SK-N-SH (cell line): ENCODE results near the gene LTBP2. TPM values are rescaled to one million over a fixed set of nuclear protein-coding genes. Genes with fewer than 3 reads are reported as not detected.

ENCODE experiments used
- CTCF ChIA-PET: fragments of 300-600, 350-600 bp; formaldehyde crosslinking; extraction: SDS; loops from one replicate; lab custom pipeline; 2021; lab: Yijun Ruan, JAX
- POLR2A ChIA-PET: fragments of 350-600 bp; sonication (Branson Sonifier 250); formaldehyde crosslinking; extraction: SDS; loops from one replicate; lab custom pipeline; 2020; ENCODE audit warnings: antibody characterized with exemption, inconsistent platforms; lab: Yijun Ruan, JAX
- DNase-seq: peaks from one replicate; pipeline ENCODE4 v3.0.0; 2012
- H2AFZ ChIP-seq: fragments of 200-600 bp; sonication (generic); 2 replicates; pipeline ENCODE4 v1.8.1; 2016; ENCODE audit warnings: antibody characterized with exemption, mild to moderate bottlenecking, low read depth
- H3F3A ChIP-seq: fragments of 200-600 bp; sonication (generic); replicated peaks from 2 replicates; pipeline ENCODE3; 2016; ENCODE audit warnings: antibody characterized with exemption, mild to moderate bottlenecking; ENCODE audit not compliant: insufficient read depth
- H3K27ac ChIP-seq, 2 experiments: fragments of 200-500 bp in 1 of 2; fragments of 200-600 bp in 1 of 2; sonication (Bioruptor generic) in 1 of 2; sonication (generic), shearing (Covaris generic) in 1 of 2; 2 replicates each; pipeline versions ENCODE4 v1.5.1 to v1.6.1; 2014 to 2016; ENCODE audit warnings: low read depth in 2 of 2, inconsistent platforms in 1 of 2, low read length in 1 of 2, mild to moderate bottlenecking in 1 of 2, mixed read lengths in 1 of 2
- H3K27me3 ChIP-seq: fragments of 200-600 bp; sonication (generic), shearing (Covaris generic); 2 replicates; pipeline ENCODE4 v1.6.1; 2016; ENCODE audit warnings: mixed run types; ENCODE audit not compliant: insufficient read depth
- H3K36me3 ChIP-seq, 2 experiments: fragments of 200-500 bp in 1 of 2; fragments of 200-600 bp in 1 of 2; sonication (Bioruptor generic) in 1 of 2; sonication (generic) in 1 of 2; replicated peaks in 1 of 2; 2 replicates each; pipeline versions ENCODE3 to v1.5.1; 2014 to 2016; ENCODE audit warnings: low read length in 1 of 2, mild to moderate bottlenecking in 1 of 2; ENCODE audit not compliant: insufficient read depth in 2 of 2, control insufficient read depth in 1 of 2
- H3K4me1 ChIP-seq, 2 experiments: fragments of 200-500 bp in 1 of 2; fragments of 200-600 bp in 1 of 2; sonication (Bioruptor generic) in 1 of 2; sonication (generic), shearing (Covaris generic) in 1 of 2; 2 replicates each; pipeline versions ENCODE4 v1.5.1 to v1.6.1; 2014 to 2016; ENCODE audit warnings: low read depth in 1 of 2, low read length in 1 of 2, mixed run types in 1 of 2; ENCODE audit not compliant: insufficient read depth in 2 of 2, control insufficient read depth in 1 of 2
- H3K4me2 ChIP-seq: fragments of 200-600 bp; sonication (generic), shearing (Covaris generic); 2 replicates; pipeline ENCODE4 v1.6.1; 2017; ENCODE audit warnings: mixed run types
- H3K4me3 ChIP-seq, 2 experiments: fragments of 200-500 bp in 1 of 2; fragments of 200-600 bp in 1 of 2; sonication (Bioruptor generic) in 1 of 2; sonication (generic), shearing (Covaris generic) in 1 of 2; 2 replicates each; pipeline versions ENCODE4 v1.5.1 to v1.8.1; 2014 to 2016; ENCODE audit warnings: low read depth in 2 of 2, inconsistent platforms in 1 of 2, low read length in 1 of 2, mild to moderate bottlenecking in 1 of 2, mixed read lengths in 1 of 2, moderate library complexity in 1 of 2
- H3K79me2 ChIP-seq: fragments of 200-600 bp; sonication (generic); 2 replicates; pipeline ENCODE4 v1.8.1; 2017; ENCODE audit warnings: mild to moderate bottlenecking; ENCODE audit not compliant: insufficient read depth
- H3K9ac ChIP-seq: fragments of 200-600 bp; sonication (generic); 2 replicates; pipeline ENCODE4 v1.6.1; 2017; ENCODE audit warnings: mixed run types
- H3K9me2 ChIP-seq: fragments of 200-600 bp; sonication (generic); 2 replicates; pipeline ENCODE4 v1.6.1; 2017; ENCODE audit warnings: mixed run types
- H3K9me3 ChIP-seq: fragments of 200-600 bp; sonication (generic); 2 replicates; pipeline ENCODE4 v1.6.1; 2017; ENCODE audit warnings: mixed run types, mild to moderate bottlenecking, moderate library complexity
- H4K20me1 ChIP-seq: fragments of 200-600 bp; sonication (generic); 2 replicates; pipeline ENCODE4 v1.6.1; 2017; ENCODE audit warnings: mild to moderate bottlenecking, mixed run types; ENCODE audit not compliant: insufficient read depth
- FOSL2 ChIP-seq: IDR thresholded peaks from 2 replicates; pipeline ENCODE4 v1.4.0; 2012; ENCODE audit warnings: low read depth, mild to moderate bottlenecking, moderate library complexity, borderline replicate concordance
- FOXJ3 ChIP-seq: sonication (generic); formaldehyde crosslinking; IDR thresholded peaks from 2 replicates; pipeline ENCODE4 v1.5.1; 2020; ENCODE audit warnings: mild to moderate bottlenecking, missing genetic modification reagents
- MEF2A ChIP-seq: IDR thresholded peaks from 2 replicates; pipeline ENCODE4 v1.4.0; 2012; ENCODE audit warnings: low read depth, borderline replicate concordance
- POLR2AphosphoS5 ChIP-seq: IDR thresholded peaks from 2 replicates; pipeline ENCODE4 v1.6.1; 2012; ENCODE audit warnings: low read depth, low read length
- RFX5 ChIP-seq: IDR thresholded peaks from 2 replicates; pipeline ENCODE4 v1.6.1; 2012; ENCODE audit warnings: mild to moderate bottlenecking, improper control_type of control experiment, low read length
- RXRA ChIP-seq: IDR thresholded peaks from 2 replicates; pipeline ENCODE4 v1.4.0; 2012; ENCODE audit warnings: low read depth, mild to moderate bottlenecking, borderline replicate concordance
- SIN3A ChIP-seq: IDR thresholded peaks from 2 replicates; pipeline ENCODE4 v1.6.1; 2012; ENCODE audit warnings: low read depth, mild to moderate bottlenecking, low read length, moderate library complexity, borderline replicate concordance
- TEAD4 ChIP-seq: IDR thresholded peaks from 2 replicates; pipeline ENCODE4 v1.4.0; 2012; ENCODE audit warnings: mild to moderate bottlenecking, borderline replicate concordance; ENCODE audit not compliant: insufficient read depth
- WGBS: methylation state at CpG from one replicate; pipeline ENCODE4 v1.1.6; 2017; ENCODE audit warnings: low lambda C conversion rate; 5-methylcytosine and 5-hydroxymethylcytosine counted together
- polyA plus RNA-seq, 3 experiments: library from polyadenylated mRNA; depleted of rRNA; stranded (reverse); fragments of >200 nt; gene quantifications; 2 replicates each; pipeline ENCODE4 v1.2.3, GENCODE V29; 2012
- TF ChIP-seq, protein P1 (sequence below): IDR thresholded peaks from 2 replicates; pipeline ENCODE4 v1.4.0; 2012; ENCODE audit warnings: low read depth, borderline replicate concordance
- TF ChIP-seq, protein P2 (sequence below): IDR thresholded peaks from 2 replicates; pipeline ENCODE4; 2012
- TF ChIP-seq, protein P3 (sequence below): fragments of 150-350 bp; IDR thresholded peaks from 2 replicates; pipeline ENCODE4 v1.6.1; 2017; ENCODE audit warnings: antibody characterized with exemption, low read length, low read depth, borderline replicate concordance

LTBP2 gene
- polyA plus RNA-seq, 1 of the 3 experiments (the other 2 are of a cell fraction), result 58.8 TPM

DNA sequence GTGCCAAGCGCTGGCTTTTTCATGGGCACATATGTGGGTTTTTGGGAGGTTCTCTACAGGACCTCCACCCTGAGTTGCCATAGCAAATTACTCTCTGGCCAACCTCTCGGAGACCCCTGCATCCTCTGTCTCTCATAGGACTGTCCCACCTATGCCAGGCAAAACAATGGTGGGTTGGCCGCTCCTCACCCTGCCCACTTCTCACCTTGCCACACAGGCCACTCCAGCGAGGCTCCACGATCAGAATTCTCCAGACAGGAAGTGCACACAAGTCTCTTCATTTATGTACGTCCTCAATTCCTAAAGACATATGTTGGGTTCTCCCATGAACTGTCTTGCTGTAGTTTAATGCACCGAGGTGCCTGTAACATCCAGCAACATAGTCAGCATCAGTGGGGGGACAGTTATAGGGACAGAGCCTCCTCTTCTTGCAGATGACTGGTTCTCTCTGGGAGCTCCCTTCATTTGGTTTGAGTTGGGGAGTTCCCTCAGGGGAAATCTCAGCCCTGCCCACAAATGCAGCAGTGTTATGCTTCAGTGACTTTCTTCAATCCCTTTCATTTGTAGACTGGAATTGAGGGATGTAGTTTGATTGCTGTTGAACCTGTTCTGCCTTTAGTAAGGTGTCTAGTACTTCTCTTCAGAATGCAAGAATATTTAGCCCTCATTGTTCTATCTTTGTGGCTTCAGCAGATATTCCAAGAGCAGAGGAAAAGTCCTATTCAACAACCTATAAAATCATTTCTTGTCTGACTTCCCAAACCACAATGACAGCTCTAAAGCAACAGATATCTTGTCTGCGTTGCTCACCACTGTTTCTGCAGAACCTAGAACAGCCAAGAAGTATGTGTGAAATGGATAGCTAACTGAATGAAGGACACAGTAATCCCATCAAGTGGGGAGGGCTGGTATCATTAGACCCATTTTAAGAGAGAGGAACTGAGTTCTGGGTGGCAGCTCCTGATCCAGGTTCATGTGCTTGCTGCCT, 2.8 kb upstream of the LTBP2 start:
- TF ChIP-seq, protein P1, sequence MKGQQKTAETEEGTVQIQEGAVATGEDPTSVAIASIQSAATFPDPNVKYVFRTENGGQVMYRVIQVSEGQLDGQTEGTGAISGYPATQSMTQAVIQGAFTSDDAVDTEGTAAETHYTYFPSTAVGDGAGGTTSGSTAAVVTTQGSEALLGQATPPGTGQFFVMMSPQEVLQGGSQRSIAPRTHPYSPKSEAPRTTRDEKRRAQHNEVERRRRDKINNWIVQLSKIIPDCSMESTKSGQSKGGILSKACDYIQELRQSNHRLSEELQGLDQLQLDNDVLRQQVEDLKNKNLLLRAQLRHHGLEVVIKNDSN, result no peak
- TF ChIP-seq, protein P2, sequence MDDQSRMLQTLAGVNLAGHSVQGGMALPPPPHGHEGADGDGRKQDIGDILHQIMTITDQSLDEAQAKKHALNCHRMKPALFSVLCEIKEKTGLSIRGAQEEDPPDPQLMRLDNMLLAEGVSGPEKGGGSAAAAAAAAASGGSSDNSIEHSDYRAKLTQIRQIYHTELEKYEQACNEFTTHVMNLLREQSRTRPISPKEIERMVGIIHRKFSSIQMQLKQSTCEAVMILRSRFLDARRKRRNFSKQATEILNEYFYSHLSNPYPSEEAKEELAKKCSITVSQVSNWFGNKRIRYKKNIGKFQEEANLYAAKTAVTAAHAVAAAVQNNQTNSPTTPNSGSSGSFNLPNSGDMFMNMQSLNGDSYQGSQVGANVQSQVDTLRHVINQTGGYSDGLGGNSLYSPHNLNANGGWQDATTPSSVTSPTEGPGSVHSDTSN, result no peak
- TF ChIP-seq MEF2A (no peak), RXRA (no peak), TEAD4 (no peak), FOXJ3 (CRISPR knock-in tag) (no peak), POLR2AphosphoS5 (no peak), FOSL2 (no peak), SIN3A (no peak), RFX5 (no peak)
- no peaks in the 10 kb centered on the region for H3K9me2 ChIP-seq
- peaks cover 72% of the 10 kb centered on the region for H3K79me2 ChIP-seq
- peak overlapping the region in 1 of 2 experiments; percentile 99; a peak in 2 of 4 replicates for H3K27ac ChIP-seq
- CTCF ChIA-PET, result interaction anchor here (0.8 to 7.4 kb wide), 5 partner anchors 18 to 190 kb away, joined by 3 to 48 read pairs (median 3); no protein-coding TSS in a partner anchor
- H2AFZ ChIP-seq, result no peak overlapping the region
- H3K4me2 ChIP-seq, result peak overlapping the region; percentile 84
- H3K36me3 ChIP-seq, result no peaks in the 10 kb centered on the region
- no peaks in the 10 kb centered on the region for H4K20me1 ChIP-seq
- peaks cover 17 to 57% of the 10 kb centered on the region in 2 experiments; a peak in 3 of 4 replicates for H3K4me1 ChIP-seq
- no peaks in the 10 kb centered on the region for H3K27me3 ChIP-seq
- H3F3A ChIP-seq, result peaks cover 50% of the 10 kb centered on the region
- H3K4me3 ChIP-seq, result peak overlapping the region in 1 of 2 experiments; percentile 73; a peak in 1 of 4 replicates
- POLR2A ChIA-PET, result no interaction called here
- H3K9me3 ChIP-seq, result no peaks in the 10 kb centered on the region
- no peak for DNase-seq
- WGBS, result 89% methylated on average over 7 of the region's 8 CpGs
- peak overlapping the region; percentile 80 for H3K9ac ChIP-seq

DNA sequence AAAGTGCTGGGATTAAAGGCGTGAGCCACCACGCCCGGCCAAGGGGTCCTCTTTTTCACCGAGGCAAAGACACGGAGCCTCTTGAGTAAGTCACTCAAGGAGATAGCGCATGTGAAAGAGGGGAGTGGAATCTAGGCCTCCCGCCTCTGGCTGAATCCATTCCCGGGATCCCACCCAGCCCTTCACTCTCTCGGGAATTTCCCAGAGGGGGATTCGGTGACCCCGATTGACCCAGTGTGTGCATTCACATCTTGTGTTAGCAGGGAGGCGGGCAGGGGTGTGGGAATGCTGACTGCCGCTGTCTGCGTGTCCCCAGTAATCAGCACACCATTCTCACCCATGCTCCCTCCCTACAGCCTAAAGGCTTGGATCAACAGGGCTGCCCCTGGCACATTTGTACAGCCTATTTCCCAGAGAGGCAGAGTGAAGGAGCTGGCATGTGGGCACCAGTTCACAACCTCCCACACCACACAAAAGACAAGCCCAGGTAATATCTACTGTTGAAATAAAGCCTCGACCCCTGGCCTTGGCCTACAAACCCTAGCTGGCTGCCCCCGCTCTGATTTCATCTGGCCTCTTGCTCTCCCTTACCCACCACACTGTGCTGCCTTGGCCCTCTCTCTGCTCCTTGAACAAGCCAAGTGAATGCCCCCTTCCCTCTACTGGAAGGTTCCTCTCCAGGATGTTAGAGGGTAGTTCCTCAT, 1.3 kb upstream of the LTBP2 start:
- H3K27me3 ChIP-seq, result no peaks in the 10 kb centered on the region
- H3K9me3 ChIP-seq, result no peaks in the 10 kb centered on the region
- peaks cover 0 to 5% of the 10 kb centered on the region in 2 experiments for H3K36me3 ChIP-seq
- H2AFZ ChIP-seq, result no peak overlapping the region
- H4K20me1 ChIP-seq, result peaks cover 6% of the 10 kb centered on the region; the same call in 1 of the 2 replicates
- CTCF ChIA-PET, result interaction anchor here (0.5 to 6.4 kb wide), 51 partner anchors 9 to 341 kb away, joined by 3 to 126 read pairs (median 5); partner anchors contain the start of genes ISCA2, NPC2 and YLPM1
- 74% methylated on average over 11 of the region's 16 CpGs for WGBS
- H3K4me1 ChIP-seq, result peaks cover 17 to 45% of the 10 kb centered on the region in 2 experiments; a peak in 3 of 4 replicates
- POLR2A ChIA-PET, result no interaction called here
- TF ChIP-seq, protein P3, sequence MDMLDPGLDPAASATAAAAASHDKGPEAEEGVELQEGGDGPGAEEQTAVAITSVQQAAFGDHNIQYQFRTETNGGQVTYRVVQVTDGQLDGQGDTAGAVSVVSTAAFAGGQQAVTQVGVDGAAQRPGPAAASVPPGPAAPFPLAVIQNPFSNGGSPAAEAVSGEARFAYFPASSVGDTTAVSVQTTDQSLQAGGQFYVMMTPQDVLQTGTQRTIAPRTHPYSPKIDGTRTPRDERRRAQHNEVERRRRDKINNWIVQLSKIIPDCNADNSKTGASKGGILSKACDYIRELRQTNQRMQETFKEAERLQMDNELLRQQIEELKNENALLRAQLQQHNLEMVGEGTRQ, result no peak
- H3K27ac ChIP-seq, result peak overlapping the region in 1 of 2 experiments; percentile 99; a peak in 2 of 4 replicates
- peak overlapping the region in 1 of 2 experiments; percentile 73; a peak in 1 of 4 replicates for H3K4me3 ChIP-seq
- H3F3A ChIP-seq, result peaks cover 46% of the 10 kb centered on the region
- peaks cover 80% of the 10 kb centered on the region for H3K79me2 ChIP-seq
- DNase-seq, result no peak
- peak overlapping the region; percentile 84 for H3K4me2 ChIP-seq
- no peaks in the 10 kb centered on the region for H3K9me2 ChIP-seq
- peak overlapping the region; percentile 80 for H3K9ac ChIP-seq
